Activated CD4-positive, alpha-beta T cell treated with anti-CD3 and anti-CD28 coated beads, Interleukin-10, Interleukin-2, amounts not matched to agents 100 ng/mL and 50 ng/mL, durations not matched to agents 16 hours and 8 hours (primary cell): ENCODE data around the gene CMTM3.
"Not testable (repeated sequence)": the region's sequence is repeated elsewhere in the genome, so short reads cannot be mapped to it uniquely, and the experiment has no call there.

ENCODE experiments used
- DNase-seq: peaks from one replicate; pipeline ENCODE4 v3.0.0-alpha.2; 2020

CMTM3 gene

DNA sequence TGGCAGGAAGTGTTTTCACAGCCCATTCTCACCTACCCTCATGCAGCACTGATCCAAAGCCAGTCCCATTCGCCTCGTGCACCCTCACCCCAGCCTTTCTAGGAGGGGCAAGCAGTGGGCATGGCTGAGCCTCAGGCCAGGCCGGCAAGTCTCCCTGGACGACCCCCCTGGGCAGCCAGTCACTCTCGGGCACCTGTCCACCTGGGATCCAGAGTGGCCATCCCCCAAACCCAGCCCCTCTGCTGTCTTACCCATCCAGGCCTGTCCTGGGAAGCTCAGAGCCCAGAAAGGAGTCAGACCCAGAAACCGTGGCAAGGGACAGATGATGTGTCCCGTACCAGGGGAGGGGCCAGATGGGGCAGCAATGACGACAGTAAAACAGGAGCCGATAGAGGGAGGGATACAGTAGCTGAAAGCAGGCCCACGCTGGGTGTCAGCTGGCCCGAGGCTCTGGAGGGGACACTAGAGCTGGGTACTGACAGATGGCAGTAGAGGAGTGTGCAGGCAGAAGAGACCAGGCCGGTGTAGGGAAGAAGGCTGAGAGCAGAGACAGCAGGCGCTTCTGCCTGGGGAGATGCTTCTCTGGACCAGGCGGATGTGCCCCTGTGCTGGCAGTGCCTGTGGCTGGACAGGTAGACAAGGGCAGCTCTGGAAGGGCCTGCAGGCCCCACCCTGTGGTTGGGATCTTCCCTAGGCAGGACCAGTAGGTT, 5.8 kb downstream of the CMTM3 start:
- DNase-seq: no peak

DNA sequence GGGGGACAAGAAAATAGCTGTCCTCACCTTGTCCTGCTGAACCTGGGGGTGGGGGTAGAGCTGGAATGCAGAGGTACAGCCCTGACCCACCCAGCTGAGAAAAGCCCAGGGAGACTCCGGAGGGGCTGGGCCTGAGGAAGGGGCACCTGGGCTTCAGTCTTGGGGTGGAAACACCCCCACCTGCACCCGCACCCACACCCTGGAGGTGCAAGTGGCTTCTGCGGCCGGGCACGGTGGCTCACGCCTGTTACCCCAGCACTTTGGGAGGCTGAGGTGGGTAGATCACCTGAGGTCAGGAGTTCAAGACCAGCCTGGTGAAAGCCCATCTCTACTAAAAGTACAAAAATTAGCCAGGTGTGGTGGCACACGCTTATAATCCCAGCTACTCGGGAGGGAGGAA, 7.4 kb downstream of the CMTM3 start:
- not testable (repeated sequence) for DNase-seq

DNA sequence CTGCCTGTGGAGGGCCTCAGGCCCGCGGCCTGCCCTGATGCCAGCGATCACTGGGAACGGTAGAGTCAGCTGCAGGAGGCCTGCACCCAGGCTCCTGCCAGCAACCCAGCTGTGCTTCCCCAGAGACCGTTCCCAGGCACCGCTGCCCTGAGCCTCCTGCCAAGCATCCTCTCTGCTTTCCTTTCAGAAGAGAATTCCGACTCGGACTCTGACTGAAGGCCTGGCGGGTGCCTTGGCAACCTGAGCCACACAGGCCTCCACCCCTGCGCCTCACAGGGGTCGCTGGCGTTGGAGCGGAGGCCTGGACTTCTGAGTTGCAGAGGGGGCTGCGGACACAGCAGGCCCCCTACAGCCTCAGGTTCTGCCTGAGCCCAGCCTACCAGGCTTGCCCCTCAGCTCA, 7.9 kb downstream of the CMTM3 start:
- DNase-seq: no peak

DNA sequence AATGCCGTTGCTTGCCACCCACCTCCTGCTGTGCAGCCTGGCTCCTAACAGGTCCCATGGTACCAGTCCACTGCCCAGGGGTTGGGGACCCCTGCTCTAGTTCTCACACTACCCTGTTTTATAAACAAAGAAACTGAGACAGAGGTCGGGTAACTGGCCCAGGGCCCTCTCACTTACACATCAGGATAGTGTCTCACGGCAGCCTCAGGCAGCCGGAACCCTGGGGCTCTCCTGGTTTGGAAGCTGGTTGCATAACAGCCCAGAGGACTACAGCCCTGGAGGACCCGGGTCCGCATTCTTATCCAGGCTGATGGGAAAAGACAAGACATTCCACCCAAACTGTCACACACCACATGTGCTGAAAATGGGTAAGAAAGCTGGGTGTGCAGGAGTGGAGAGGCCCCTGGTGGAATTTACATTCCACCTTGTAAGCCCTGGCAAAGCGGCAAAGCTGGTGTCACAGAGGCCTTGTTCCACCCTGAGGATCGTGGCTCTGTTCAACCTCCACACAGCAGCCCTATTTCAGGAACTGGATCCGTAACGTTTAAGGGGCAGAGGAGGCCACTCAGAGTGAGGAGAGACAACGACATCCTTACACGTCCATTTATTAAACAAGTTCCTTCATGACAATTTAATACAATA, 9.8 kb downstream of the CMTM3 start:
- DNase-seq: no peak

DNA sequence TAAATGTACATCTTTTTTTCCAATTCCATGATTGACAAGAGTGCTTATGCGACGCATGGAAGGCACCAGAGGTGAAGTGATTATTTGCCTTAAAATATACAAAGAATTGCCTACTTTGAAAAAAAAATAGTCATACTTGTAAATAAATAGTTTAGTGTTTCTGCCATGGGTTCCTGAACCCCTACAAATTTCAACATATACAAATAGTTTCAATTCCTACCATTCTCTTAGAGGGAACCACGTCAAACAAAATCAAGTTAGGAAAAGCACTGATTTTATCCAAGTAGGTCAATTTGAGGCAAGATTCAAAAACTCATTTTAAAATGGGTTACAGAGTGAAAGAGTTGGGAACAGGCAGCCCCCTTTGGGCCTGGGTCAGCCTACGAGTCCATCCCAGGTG, 11.7 kb downstream of the CMTM3 start:
- no peak for DNase-seq

DNA sequence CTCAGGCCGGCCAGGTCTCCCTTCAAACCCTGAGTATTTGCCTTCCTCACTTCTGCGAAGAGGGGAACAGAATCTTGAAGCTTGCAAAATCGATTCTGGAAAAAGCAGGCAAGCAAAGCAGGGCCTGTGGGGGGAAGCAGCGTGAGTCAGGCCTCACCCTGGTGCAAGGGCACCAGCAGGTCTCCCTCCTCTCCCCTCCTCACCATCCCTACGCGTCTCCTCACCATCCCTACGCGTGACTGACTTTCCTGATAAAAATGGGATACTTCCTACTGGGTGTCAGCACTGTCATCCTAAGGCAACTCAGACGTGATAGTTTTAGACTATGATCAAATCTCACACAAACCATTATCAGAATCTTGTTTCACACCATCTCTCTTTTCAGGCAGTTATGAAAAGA, 12.1 kb downstream of the CMTM3 start:
- no peak for DNase-seq

DNA sequence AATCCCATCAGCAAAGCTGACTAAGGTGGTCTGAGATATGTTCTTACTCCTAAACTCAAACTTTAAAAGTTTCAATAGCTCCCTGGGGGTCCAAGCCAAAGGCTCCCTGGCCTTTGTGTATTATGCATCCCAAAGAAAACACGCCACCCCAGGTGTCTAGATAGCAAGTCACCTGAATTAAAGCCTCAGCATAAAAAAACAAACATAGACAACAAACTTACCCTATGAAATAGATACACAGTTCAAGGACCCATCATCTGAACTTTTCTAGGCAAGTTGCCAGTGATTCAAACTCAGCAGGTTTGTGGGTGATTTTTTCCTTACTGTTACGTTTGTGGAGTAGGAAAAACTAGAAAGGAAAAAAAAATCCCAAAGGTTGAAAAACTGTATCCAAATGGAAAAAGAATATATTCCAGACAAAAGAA, 12.5 kb downstream of the CMTM3 start:
- DNase-seq: no peak

DNA sequence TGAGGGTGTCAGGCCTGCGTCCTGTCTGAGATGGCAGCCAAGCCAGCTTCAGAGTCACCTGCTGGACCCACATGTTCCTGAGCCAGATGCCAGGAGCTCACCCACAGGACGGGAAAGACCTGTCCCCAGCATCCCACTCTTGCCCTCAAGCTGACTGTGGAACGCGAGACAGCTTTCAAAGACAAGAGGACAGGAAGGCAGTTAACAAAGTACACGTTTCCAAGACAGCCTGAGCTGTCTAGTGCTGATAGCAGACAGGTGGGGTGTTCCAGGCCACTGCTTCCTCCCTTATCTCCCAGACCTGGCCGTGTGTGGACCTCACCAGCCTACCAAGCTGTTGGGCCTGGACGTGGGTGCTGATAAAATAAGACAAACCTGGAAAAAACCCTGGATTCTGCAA, 13.2 kb downstream of the CMTM3 start:
- no peak for DNase-seq

DNA sequence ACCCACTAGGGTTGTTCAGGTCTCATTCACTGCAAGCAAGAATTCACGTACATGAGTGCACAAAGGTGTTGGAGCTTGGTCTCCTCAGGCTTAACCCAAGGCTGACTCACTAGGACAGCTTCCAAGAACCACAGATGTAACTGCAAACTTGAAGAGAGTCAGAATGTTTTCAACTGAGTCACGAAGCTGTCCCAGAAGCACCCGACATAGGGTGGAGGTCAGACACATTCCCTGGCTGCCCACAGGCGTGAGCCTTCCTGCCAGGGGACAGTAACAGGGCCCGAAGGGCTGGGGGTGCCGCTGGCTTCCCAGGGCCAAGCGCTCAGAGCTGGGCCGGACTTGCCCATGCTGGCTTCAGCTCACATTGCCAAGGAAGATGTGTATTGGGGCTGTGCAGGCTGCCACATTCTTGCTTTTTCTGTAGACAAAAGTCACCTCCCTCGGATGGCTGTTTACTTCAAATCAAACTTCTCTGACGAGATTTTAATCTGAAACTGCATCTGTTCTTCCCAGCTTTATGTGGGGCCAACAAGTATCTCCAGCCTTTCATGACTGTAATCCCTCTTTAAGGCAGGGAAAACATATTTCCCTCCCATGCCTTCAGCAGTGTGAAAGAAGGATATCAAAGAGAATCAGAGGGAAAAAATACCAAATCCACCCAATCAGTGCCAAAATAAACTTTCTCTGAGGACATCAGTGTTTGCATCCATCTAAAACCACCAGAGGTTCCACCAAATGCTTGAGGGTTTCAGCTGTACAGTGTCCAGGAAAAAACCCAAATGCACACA, 14.3 kb downstream of the CMTM3 start:
- no peak for DNase-seq

DNA sequence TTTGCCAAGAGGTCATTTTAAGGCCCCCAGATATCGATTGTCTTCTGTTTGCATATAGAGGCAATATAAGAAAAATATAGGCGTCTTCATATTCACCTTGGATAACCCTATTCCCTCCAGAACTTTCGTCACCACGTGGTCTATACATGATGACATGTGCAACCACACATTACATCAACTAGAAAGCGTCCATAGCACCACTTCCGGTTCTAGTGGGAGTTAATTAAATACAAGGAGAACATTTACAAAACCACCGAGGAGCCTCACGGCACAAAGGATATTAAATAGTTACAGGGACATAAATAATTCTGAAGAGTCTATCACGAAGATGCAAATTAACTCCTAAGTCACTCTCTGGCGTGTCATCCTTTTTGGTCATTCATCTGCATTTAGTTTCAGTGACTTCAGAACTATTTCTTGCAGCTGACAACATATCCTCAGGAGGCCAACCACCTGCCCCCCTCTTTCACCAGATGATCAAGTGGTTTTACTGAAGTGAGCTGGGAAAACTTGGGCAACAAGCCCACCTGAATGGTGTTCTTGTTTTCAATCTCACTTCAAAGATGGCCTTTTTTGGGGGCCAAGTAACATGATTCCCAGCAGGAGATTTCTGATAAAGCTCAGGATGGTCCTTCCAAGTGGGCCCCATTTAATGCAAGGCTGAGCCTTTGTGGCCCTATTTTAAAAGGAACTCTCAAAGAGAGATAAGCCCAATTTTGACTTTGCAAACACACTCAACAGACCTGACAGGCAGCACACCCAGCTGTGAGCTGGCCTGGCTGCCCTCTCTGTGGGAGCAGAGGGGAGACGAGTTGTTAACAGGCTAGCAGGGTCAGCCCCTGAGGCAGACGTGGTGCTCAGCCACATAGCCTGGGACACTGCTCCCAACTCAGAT, 15.3 kb downstream of the CMTM3 start:
- DNase-seq: no peak

DNA sequence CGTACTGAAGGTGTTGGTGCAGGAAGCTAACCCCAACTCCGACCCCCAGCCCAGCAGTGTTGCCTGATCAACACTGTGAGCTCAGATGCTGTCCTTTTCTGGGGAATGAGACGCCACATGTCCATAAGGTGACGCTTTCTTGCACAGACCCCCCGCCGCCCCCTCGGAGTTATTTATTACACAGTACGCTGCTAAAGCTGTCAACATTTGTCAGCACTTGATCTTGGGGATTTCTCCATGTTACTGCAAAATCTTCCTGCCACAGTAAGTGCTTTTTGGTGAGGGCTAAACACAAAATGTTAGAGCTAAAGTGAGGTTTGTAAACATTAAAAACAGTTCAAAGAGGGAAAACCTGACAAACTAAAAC, 15.9 kb downstream of the CMTM3 start:
- no peak for DNase-seq

DNA sequence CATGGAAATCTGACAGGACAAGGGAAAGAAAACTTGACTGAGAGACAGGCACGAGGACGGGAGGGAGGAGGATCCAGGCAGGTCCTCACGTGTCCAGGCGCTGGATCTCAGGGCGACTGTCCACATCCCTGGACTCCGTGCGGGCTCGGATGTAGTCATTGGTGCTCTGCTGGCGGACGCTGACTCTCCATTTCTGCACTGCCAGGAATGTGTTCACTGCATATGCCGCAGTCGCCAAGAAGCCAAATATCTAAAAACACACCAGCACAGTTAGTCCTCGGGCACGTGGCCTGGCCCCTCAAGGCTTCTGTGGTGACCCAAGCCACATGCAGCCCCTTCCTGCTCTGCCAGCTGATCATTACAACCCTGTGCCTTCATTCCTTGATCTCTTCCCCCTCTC, 17.5 kb downstream of the CMTM3 start:
- DNase-seq: no peak

DNA sequence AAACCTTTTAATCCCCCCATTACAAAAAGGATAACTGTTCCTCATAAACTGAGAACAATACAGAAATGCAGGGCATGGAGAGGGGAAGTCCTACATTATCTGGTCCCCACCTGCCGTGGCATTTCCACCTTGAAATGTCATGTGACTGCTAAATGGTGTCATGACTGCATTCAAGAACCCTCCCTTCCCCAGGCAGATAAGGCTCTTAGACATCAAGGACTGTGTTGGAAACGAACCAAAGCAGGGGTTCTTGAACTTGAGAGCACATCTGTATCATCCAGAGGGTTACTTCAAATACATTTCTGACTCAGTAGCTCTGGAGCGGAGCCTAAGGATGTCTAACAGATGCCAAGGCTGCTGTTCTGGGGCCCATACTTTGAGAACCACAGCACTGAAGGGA, 18.4 kb downstream of the CMTM3 start:
- DNase-seq: no peak

DNA sequence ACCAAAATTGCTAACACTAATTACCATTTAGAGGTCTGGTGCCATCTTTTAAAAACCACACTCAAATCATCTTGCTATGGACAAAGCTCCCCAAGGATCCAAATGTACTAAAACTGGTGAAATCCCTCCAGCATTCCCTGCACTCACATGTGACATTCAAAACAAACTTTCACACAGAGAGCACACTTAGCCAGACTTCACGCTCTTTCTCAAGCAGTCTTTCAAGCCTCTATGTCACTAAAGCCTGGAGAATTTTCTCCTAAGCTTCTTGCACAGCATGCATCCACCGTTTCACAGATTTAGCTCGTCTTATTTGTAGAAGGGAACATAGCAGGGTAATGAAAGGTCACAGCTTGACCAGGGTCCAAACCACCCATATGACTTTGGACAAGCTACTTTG, 19.3 kb downstream of the CMTM3 start:
- DNase-seq: no peak

DNA sequence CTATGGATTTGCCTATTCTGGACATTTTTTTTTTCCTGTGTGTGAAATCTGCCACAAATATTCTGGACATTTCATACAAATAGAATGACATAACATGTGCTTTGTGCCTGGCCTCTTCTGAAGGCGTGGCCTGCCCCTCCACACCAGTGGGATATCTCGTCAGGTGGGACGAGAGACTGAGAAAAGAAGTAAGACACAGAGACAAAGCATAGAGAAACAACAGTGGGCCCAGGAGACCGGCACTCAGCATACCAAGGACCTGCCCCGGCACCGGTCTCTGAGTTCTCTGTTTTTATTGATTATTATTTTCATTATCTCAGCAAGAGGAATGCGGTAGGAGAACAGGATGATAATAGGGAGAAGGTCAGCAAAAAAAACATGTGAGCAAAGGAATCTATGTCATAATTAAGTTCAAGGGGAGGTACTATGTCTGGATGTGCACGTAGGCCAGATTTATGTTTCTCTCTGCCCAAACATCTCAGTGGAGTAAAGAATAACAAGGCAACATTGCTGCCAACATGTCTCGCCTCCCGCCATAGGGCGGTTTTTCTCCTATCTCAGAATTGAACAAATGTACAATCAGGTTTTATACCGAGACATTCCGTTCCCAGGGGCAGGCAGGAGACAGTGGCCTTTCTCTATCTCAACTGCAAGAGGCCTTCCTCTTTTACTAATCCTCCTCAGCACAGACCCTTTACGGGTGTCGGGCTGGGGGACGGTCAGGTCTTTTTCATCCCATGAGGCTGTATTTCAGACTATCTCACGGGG, 23.3 kb downstream of the CMTM3 start:
- not testable (repeated sequence) for DNase-seq

DNA sequence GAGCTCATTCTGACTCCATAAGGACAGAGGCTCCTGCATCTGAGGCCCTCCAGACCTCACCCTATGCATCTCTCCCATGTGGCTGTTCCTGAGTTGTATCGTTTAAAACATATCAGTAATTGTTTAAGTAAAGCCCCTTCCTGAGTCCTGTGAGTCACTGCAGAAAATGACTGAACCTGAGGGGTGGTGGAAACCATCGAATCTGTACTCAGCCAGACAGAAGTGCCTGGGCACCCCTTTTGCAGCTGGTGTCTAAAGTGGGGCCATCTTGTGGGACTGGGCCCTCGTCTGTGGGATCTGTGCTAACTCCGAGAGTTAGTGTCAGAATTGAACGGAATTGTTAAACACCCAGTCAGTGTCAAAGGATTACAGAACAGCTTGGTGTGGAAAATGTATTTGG, 25.4 kb downstream of the CMTM3 start:
- no peak for DNase-seq

DNA sequence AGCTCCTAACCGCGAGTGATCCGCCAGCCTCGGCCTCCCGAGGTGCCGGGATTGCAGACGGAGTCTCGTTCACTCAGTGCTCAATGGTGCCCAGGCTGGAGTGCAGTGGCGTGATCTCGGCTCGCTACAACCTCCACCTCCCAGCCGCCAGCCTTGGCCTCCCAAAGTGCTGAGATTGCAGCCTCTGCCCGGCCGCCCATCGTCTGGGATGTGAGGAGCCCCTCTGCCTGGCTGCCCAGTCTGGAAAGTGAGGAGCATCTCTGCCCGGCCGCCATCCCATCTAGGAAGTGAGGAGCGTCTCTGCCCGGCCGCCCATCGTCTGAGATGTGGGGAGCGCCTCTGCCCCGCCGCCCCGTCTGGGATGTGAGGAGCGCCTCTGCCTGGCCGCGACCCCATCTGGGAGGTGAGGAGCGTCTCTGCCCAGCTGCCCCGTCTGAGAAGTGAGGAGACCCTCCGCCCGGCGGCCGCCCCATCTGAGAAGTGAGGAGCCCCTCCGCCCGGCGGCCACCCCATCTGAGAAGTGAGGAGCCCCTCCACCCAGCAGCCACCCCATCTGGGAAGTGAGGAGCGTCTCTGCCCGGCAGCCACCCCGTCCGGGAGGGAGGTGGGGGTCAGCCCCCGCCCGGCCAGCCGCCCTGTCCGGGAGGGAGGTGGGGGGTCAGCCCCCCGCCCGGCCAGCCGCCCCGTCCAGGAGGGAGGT, 26.2 kb downstream of the CMTM3 start:
- not testable (repeated sequence) for DNase-seq

DNA sequence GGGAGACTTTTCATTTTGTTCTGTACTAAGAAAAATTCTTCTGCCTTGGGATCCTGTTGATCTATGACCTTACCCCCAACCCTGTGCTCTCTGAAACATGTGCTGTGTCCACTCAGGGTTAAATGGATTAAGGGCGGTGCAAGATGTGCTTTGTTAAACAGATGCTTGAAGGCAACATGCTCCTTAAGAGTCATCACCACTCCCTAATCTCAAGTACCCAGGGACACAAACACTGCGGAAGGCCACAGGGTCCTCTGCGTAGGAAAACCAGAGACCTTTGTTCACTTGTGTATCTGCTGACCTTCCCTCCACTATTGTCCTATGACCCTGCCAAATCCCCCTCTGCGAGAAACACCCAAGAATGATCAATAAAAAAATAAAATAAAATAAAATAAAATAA, 27.1 kb downstream of the CMTM3 start:
- DNase-seq: not testable (repeated sequence)

DNA sequence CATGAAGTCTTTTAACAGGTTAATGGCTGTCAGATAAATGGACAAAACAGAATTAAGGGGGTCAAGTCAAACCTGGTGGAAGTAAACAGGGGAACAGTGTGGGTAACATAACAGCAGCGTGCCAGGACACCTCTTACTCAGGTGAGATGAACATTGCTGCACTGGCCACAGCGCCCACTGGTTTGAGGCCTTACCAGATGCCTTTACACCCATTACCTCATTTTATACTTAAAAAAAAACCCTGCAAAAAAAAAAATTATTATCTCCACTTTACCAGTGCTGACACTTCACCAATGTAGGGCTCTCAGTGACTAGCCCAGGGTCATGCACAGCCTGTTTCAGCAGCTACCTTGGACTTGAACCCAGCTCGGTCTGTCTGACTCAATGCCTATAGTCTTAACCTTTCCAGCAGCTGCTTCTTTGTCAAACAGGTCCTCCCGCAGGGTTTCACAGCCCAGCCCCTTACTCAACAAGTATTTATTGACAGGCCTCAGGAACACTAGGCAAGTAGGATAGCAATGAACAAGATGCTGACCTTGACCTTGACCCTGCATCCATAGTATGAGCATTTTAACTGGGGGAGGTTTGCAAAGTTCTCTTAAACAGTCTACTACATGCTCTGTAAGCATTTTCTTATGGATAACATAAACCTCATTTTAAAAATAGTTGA, 30.2 kb downstream of the CMTM3 start:
- no peak for DNase-seq

DNA sequence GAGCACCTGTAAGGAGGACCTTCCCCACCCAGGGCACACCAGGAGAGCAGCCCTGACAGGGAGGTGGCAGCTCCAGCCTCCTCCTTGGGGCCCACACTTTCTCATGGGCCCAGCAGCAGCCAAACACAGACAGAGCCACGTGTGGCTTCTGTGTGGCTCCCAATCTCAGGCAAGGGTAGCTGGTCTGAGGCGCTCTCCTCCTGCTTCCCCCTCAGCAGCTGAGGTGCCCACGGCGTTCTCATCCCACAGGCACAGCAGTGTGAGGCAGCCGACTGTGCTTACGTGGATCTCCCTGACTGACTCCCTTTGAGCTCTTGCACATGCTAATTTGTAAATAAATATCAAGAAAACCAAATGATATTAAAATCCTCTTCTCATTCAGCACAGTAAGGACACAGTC, 30.9 kb downstream of the CMTM3 start:
- DNase-seq: no peak

DNA sequence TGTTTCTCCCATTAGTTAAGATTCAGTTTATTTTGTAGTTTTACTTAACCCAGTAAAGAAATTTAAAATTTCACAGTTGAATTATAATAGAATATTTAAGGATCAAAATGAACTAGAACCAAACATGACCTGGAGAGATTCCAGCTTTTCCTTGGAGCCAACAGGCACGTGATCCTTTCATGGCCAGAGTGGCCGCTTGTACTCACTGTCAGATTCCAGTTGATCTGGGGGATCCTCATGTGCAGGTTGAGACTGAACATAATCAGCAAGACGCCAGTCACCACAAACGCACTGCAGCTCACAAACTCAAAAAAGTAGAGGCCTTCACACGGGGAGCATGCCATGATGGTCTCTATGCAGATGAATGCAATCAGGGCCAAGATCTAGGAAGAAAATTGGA, 31.7 kb downstream of the CMTM3 start:
- DNase-seq: no peak
